ENCODE data around the gene BABAM2.

The BABAM2 gene

GRCh38 chr2:28225473-28226080 lies 335.0 kb downstream of the BABAM2 start:
- H3K79me2 ChIP-seq (ENCODE audit: low read length) = no peaks in the 10 kb centered on the region
- H3K4me3 ChIP-seq (ENCODE audit: low read length) = no peak overlapping the region
- DNase-seq = no peak
- TF ChIP-seq EZH2phosphoT487 (IDR thresholded peaks at IDR 0.05; ENCODE audit: low read length) (no peak), CTCF (IDR thresholded peaks at IDR 0.05; ENCODE audit: low read length) (no peak), EZH2 (optimal IDR thresholded peaks at IDR 0.05; ENCODE audit: low read depth, low read length) (no peak)
- no peaks in the 10 kb centered on the region for H3K9me2 ChIP-seq (replicated peaks; ENCODE audit: insufficient read depth, low read length)
- no peak overlapping the region for H2AFZ ChIP-seq (ENCODE audit: low read length)
- H3K9me3 ChIP-seq (replicated peaks; ENCODE audit: insufficient read depth, low read length) = no peaks in the 10 kb centered on the region
- no peaks in the 10 kb centered on the region for H3K4me1 ChIP-seq (ENCODE audit: low read length)
- no peaks in the 10 kb centered on the region for H3K27me3 ChIP-seq (replicated peaks; ENCODE audit: insufficient read depth, low read length)
- H3K4me2 ChIP-seq (ENCODE audit: low read depth, low read length) = no peak overlapping the region
- H3K9ac ChIP-seq (ENCODE audit: low read length) = no peak overlapping the region
- no peaks in the 10 kb centered on the region for H3K36me3 ChIP-seq (replicated peaks; ENCODE audit: insufficient read depth, low read length)
- no peak overlapping the region for H3K27ac ChIP-seq (ENCODE audit: low read length)
- H4K20me1 ChIP-seq (ENCODE audit: insufficient read depth, low read length) = no peaks in the 10 kb centered on the region
- no peaks in the 10 kb centered on the region for H3F3A ChIP-seq (ENCODE audit: insufficient read depth, low read length)

- Histone ChIP-seq H3K4me1 (ENCODE audit: low read length) (no peaks in the 10 kb centered on the region), H3K9ac (ENCODE audit: low read length) (no peak overlapping the region), H3K4me3 (ENCODE audit: low read length) (no peak overlapping the region), H3K4me2 (ENCODE audit: low read depth, low read length) (no peak overlapping the region), H3K36me3 (replicated peaks; ENCODE audit: insufficient read depth, low read length) (no peaks in the 10 kb centered on the region), H3K79me2 (ENCODE audit: low read length) (no peaks in the 10 kb centered on the region), H4K20me1 (ENCODE audit: insufficient read depth, low read length) (no peaks in the 10 kb centered on the region), H3F3A (ENCODE audit: insufficient read depth, low read length) (no peaks in the 10 kb centered on the region), H3K9me3 (replicated peaks; ENCODE audit: insufficient read depth, low read length) (no peaks in the 10 kb centered on the region), H2AFZ (ENCODE audit: low read length) (no peak overlapping the region), H3K27ac (ENCODE audit: low read length) (no peak overlapping the region), H3K27me3 (replicated peaks; ENCODE audit: insufficient read depth, low read length) (no peaks in the 10 kb centered on the region), H3K9me2 (replicated peaks; ENCODE audit: insufficient read depth, low read length) (no peaks in the 10 kb centered on the region)
- TF ChIP-seq EZH2phosphoT487 (IDR thresholded peaks at IDR 0.05; ENCODE audit: low read length) (no peak), CTCF (IDR thresholded peaks at IDR 0.05; ENCODE audit: low read length) (no peak)
- DNase-seq = no peak
Measured at GRCh38 chr2:28226558-28226957, 336.0 kb downstream of the BABAM2 start.

GRCh38 chr2:28227498-28227897 lies 337.0 kb downstream of the BABAM2 start:
- Histone ChIP-seq H3K4me1 (ENCODE audit: low read length) (no peaks in the 10 kb centered on the region), H3K4me2 (ENCODE audit: low read depth, low read length) (no peak overlapping the region), H3K9me3 (replicated peaks; ENCODE audit: insufficient read depth, low read length) (no peaks in the 10 kb centered on the region), H2AFZ (ENCODE audit: low read length) (no peak overlapping the region), H3K36me3 (replicated peaks; ENCODE audit: insufficient read depth, low read length) (no peaks in the 10 kb centered on the region), H3K27me3 (replicated peaks; ENCODE audit: insufficient read depth, low read length) (no peaks in the 10 kb centered on the region), H4K20me1 (ENCODE audit: insufficient read depth, low read length) (no peaks in the 10 kb centered on the region), H3K9me2 (replicated peaks; ENCODE audit: insufficient read depth, low read length) (no peaks in the 10 kb centered on the region), H3K9ac (ENCODE audit: low read length) (no peak overlapping the region), H3K27ac (ENCODE audit: low read length) (no peak overlapping the region), H3F3A (ENCODE audit: insufficient read depth, low read length) (no peaks in the 10 kb centered on the region), H3K4me3 (ENCODE audit: low read length) (no peak overlapping the region), H3K79me2 (ENCODE audit: low read length) (no peaks in the 10 kb centered on the region)
- TF ChIP-seq EZH2phosphoT487 (IDR thresholded peaks at IDR 0.05; ENCODE audit: low read length) = no peak
- no peak for TF ChIP-seq EZH2 (optimal IDR thresholded peaks at IDR 0.05; ENCODE audit: low read depth, low read length)
- TF ChIP-seq CTCF (IDR thresholded peaks at IDR 0.05; ENCODE audit: low read length) = no peak
- no peak for DNase-seq
